HG02610 (cell line): ENCODE results near the gene TRMT61B.

Source experiments
- ATAC-seq: cut with Tn5 transposase; IDR thresholded peaks from one replicate; pipeline ENCODE4 v1.9.1; 2021; ENCODE audit warnings: mild to moderate bottlenecking, moderate library complexity; ENCODE audit not compliant: unreplicated experiment

The TRMT61B gene

GRCh38 chr2:28868611-28869010 is 1.5 kb downstream of the TRMT61B start:
- ATAC-seq: no peak

DNA sequence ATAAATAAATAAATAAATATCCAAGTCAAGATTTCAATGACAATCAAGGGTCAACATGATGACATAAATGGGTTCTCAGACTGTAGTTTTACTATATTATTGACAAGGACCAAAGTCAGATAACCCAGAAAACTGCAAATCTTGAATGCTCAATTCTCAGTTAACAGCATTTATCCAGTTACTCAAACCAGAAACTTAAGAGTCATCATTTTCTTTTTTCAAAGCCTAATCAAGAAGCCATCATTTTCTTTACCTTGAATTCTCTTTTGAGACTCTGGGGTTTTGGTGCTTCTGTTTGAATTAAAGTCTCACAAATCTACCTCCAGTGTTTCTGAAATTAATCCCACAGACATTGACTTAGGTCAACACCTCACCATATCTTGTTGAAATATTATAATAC is 14.1 kb downstream of the TRMT61B start:
- ATAC-seq: no peak

GRCh38 chr2:28855193-28855592 is 14.9 kb downstream of the TRMT61B start:
- no peak for ATAC-seq

DNA sequence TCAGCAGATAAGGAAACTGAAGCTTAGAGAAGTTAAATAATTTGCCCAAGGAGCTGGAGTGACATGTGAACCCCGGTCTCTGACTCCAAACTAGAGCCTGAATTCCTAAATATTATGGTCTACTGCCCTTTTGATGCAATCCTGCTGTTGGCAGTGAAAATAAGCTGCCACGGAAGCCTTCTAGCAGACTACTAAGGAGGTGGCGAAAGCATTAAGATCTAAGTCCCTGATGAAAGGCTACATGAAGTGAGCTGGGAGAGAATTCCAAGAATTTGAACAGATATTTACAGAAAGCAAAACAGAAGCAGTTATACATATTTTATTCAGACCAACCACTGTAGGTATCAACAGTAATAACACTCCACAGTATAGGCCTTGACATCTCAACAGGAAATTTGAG is 28.1 kb downstream of the TRMT61B start:
- no peak for ATAC-seq

GRCh38 chr2:28838971-28839370 is 31.1 kb downstream of the TRMT61B start:
- no peak for ATAC-seq

GRCh38 chr2:28835781-28836180 is 34.3 kb downstream of the TRMT61B start:
- no peak for ATAC-seq

DNA sequence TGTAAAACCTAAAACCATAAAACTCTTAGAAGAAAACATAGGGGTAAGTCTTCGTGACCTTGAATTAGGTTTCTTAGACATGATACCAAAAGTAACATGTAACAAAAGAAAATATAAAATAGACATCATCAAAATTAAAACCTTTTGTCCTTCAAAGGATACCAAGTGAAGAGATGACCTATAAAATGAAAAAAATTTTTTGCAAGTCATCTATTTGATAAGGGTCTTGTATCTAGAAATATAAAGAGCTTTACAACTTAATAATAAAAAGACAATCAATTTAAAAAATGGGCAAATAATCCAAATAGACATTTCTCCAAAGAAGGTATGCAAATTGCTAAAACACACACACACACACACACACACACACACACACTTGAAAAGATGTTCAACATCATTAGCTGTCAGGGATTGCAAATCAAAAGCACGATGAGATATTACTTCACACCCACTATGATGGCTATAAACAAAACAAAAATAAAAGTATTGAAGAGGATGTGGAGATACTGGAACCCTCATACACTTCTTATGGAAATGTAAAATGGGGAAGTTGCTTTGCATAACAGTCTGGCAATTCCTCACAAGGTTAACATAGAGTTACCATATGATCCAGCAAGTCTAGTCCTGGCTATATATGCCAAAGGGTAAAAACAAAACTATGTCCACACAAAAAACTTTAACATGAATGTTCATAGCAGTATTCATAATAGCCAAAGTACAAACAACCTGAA is 36.2 kb downstream of the TRMT61B start:
- no peak for ATAC-seq

- no peak for ATAC-seq
These were observed 41.7 kb downstream of the TRMT61B start for GRCh38 chr2:28828382-28828781.

DNA sequence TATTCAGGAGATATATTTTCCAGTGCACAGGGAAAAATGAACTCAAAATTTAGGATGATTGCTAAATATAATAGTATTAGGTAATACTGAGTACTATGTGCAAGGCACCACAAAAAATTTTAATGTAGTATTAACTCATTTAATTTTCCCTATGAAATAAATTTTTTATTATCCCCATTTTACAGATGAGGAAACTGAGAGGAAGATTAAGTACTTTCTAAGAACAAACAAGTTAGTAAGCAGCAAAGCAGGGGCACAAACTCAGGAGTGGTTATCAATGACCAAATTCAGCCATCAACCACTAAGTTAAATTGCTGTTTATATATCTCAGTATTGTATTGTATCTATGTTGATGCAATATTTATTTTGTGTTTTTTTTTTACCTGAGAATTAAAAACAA is 45.2 kb downstream of the TRMT61B start:
- ATAC-seq: no peak

GRCh38 chr2:28824207-28824606 is 45.9 kb downstream of the TRMT61B start:
- no peak for ATAC-seq

DNA sequence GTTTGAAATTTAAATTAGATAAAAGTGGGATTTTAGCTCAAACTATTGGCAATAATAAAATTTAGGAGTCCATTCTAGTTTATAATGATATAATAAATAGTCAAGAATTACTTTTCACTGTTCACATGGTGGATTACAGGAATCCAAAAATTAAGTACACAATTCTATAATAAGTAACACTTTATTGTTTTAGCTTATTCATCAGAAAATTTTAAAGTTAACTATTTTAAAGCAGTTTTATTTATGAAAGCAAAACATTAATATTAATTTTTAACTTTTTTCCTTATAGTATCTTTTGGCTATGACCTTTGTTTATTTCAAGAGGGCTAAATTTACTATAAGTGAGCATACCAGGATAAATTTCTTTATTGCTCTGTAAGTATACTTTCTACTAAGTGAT is 48.1 kb downstream of the TRMT61B start:
- ATAC-seq: no peak

- no peak for ATAC-seq
These were observed 48.7 kb downstream of the TRMT61B start for GRCh38 chr2:28821295-28821958.

- ATAC-seq: no peak
These were observed 52.1 kb downstream of the TRMT61B start for GRCh38 chr2:28818053-28818452.

DNA sequence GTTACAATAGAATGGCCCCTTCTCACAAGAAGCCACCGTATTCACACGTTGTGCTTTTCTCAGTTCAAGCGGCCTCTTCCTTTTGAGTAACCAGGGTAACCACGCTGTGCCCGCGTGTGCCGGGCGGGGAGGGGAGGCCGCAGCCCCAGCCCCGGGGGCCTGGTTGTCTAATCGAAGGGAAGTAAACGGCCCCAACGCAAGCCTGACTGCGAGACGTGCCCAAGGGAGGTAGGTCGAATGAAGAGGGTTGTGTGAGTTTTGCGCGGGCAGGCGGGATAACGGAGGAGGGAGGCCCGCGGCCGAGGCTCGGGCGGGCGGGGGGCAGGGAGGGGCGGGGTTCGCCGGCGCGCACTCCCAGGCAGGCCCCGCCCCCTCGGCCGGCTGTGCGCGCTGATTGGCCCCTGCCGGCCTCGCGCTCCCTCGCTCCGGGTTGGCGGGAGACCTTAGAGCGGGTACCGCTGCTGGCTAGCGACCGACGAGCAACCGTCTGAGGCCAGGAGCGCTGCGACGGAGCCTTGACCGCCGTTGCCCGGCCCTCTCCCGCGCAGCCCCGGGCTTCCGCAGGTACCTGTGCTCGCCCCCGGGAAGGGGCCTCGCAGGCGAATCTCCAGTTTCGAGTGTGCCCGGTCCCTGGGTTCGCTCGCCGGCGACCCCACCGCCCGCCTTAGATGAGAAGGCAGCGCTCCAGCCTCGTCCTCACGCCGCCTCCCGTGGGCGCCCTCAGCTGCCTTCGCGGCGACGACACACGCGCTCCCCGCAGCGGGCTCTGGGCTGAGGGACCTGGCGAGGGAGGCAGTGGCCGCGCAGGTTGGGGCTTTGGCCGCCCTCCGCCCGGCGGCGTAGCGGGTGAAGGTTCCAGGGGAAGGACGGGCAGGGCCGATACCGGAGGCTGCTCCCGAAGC is 59.5 kb downstream of the TRMT61B start, which contains the start of gene SPDYA:
SPDYA (plus strand) TSS at position 451 of the 902 bp plus-strand sequence. CDS start 5,181 bp downstream, outside the sequence.
- peak; percentile 75 for ATAC-seq

DNA sequence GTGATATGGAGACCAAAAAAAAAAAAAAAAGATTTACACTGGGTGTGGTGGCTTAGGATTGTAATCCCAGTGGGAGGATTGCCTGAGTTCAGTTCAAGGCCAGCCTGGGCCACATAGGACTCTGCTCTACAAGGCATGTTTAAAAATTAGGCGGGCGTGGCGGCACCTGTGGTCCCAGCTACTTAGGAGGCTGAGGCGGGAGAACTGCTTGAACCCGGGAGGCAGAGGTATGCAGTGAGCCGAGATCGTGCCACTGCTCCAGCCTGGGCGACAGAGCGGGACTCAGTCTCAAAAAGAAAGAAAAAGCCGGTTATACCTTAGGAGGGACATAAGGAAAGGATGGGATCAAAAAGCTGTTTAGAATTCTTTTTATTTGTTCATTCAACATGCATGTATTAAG is 60.2 kb downstream of the TRMT61B start:
- no peak for ATAC-seq

DNA sequence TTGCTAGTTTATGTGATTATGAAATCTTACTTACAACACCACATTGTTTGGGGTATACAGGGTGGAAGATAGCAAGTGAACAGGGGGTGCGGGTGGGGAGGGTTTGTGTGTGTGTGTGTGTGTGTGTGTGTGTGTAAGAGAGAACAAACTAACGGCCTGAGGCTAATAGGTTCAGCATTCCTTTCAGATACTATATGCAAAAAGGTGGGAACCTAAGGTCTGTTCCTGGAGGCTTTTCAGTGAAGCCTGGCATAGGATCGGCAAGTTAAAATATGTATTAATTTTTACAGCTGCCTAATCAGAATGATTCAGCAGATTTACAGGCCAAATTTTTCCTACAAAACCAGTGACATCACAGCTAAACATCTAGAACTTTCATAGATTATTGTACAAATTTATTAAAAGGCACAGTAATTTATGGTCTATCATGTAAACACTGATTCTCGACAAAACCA is 67.1 kb downstream of the TRMT61B start:
- no peak for ATAC-seq

- ATAC-seq: no peak
These were observed 68.4 kb downstream of the TRMT61B start for GRCh38 chr2:28801726-28802125.
